Measurements from ENCODE around the gene UBE2J2.
A peak's percentile ranks its signal among the peaks of the same experiment; 100 is the strongest.

UBE2J2 gene

GRCh38 chr1:1306070-1306660, 32.5 kb upstream of the UBE2J2 start:
- H3K4me3 ChIP-seq (ENCODE audit: low read depth, low read length) = peak overlapping the region; percentile 74
- in situ Hi-C loops (cut with HindIII; ENCODE audit: low sequenced_read_pairs) = no loop called here
- no peak for DNase-seq (ENCODE audit: low read depth)
- peak; percentile 29 for TF ChIP-seq CTCF (IDR thresholded peaks at IDR 0.05; ENCODE audit: low read depth, low read length, missing control alignments)

- in situ Hi-C loops (cut with HindIII; ENCODE audit: low sequenced_read_pairs) = no loop called here
- H3K4me3 ChIP-seq (ENCODE audit: low read depth, low read length) = peak overlapping the region; percentile 74
- peak; percentile 6 for DNase-seq (ENCODE audit: low read depth)
- TF ChIP-seq CTCF (IDR thresholded peaks at IDR 0.05; ENCODE audit: low read depth, low read length, missing control alignments) = no peak
Observed at GRCh38 chr1:1305300-1306069, 31.8 kb upstream of the UBE2J2 start.

- TF ChIP-seq CTCF (IDR thresholded peaks at IDR 0.05; ENCODE audit: low read depth, low read length, missing control alignments) = no peak
- in situ Hi-C loops (cut with HindIII; ENCODE audit: low sequenced_read_pairs) = no loop called here
- DNase-seq (ENCODE audit: low read depth) = peak; percentile 15
- H3K4me3 ChIP-seq (ENCODE audit: low read depth, low read length) = peak overlapping the region; percentile 74
Observed at GRCh38 chr1:1304331-1305299, 31.0 kb upstream of the UBE2J2 start.

GRCh38 chr1:1303736-1304135, 30.1 kb upstream of the UBE2J2 start:
- no peak for DNase-seq (ENCODE audit: low read depth)
- no peak for TF ChIP-seq CTCF (IDR thresholded peaks at IDR 0.05; ENCODE audit: low read depth, low read length, missing control alignments)
- in situ Hi-C loops (cut with HindIII; ENCODE audit: low sequenced_read_pairs) = no loop called here
- H3K4me3 ChIP-seq (ENCODE audit: low read depth, low read length) = no peak overlapping the region

- in situ Hi-C loops (cut with HindIII; ENCODE audit: low sequenced_read_pairs) = no loop called here
- no peak overlapping the region for H3K4me3 ChIP-seq (ENCODE audit: low read depth, low read length)
- no peak for DNase-seq (ENCODE audit: low read depth)
- no peak for TF ChIP-seq CTCF (IDR thresholded peaks at IDR 0.05; ENCODE audit: low read depth, low read length, missing control alignments)
Observed at GRCh38 chr1:1302951-1303509, 29.4 kb upstream of the UBE2J2 start.

GRCh38 chr1:1302006-1302430, 28.4 kb upstream of the UBE2J2 start:
- peak; percentile 60 for TF ChIP-seq CTCF (IDR thresholded peaks at IDR 0.05; ENCODE audit: low read depth, low read length, missing control alignments)
- DNase-seq (ENCODE audit: low read depth) = no peak
- no peak overlapping the region for H3K4me3 ChIP-seq (ENCODE audit: low read depth, low read length)
- in situ Hi-C loops (cut with HindIII; ENCODE audit: low sequenced_read_pairs) = no loop called here

Data from astrocyte of the cerebellum (primary cell).